Endothelial cell of umbilical vein (primary cell): ENCODE data around the gene IRF1. TPM values are rescaled to one million over a fixed set of nuclear protein-coding genes. Genes with fewer than 3 reads are reported as not detected.

Experiments
- BruUV-seq: library from RNA; stranded (reverse); fragments of 400-500 nt; replicated peaks from 2 replicates; lab custom pipeline; 2021; lab: Mats Ljungman, UMichigan
- CTCF ChIA-PET: fragments of 300-600, 350-600 bp; sonication (Branson Sonifier 250); formaldehyde crosslinking; loops from one replicate; lab custom pipeline; 2021; ENCODE audit warnings: antibody characterized with exemption, inconsistent platforms; lab: Charles Lee
- POLR2A ChIA-PET: fragments of 300-600, 350-600 bp; sonication (Branson Sonifier 250); formaldehyde crosslinking; loops from one replicate; lab custom pipeline; 2021; ENCODE audit warnings: antibody characterized with exemption, inconsistent platforms; lab: Charles Lee
- DNase-seq: peaks from one replicate; pipeline ENCODE4 v3.0.0-alpha.2; 2011; ENCODE audit warnings: low read depth, low spot score
- FAIRE-seq: peaks from 2 replicates; lab custom pipeline; 2011; peaks lifted over from hg19 to GRCh38; lab: Jason Lieb, UNC
- H2AFZ ChIP-seq: 2 replicates; pipeline ENCODE4 v1.6.0; 2012; ENCODE audit warnings: low read depth, low read length, control low read depth, inconsistent platforms
- H3K27ac ChIP-seq: 2 replicates; pipeline ENCODE4 v1.5.1; 2011; ENCODE audit warnings: low read depth, mild to moderate bottlenecking, control low read depth, low read length, moderate library complexity; ENCODE audit not compliant: insufficient read depth
- H3K27me3 ChIP-seq, 2 experiments: 2 replicates each; pipeline versions ENCODE4 v1.6.0 to v1.6.1; 2011; ENCODE audit warnings: low read length in 2 of 2, mixed read lengths in 1 of 2; ENCODE audit not compliant: control insufficient read depth in 2 of 2, insufficient read depth in 2 of 2
- H3K36me3 ChIP-seq, 2 experiments: 2 replicates in 1 of 2; 3 replicates in 1 of 2; pipeline ENCODE4 v1.5.1; 2011; ENCODE audit warnings: low read length in 2 of 2, mild to moderate bottlenecking in 1 of 2, moderate library complexity in 1 of 2; ENCODE audit not compliant: control insufficient read depth in 2 of 2, insufficient read depth in 2 of 2; ENCODE audit errors: extremely low read depth in 1 of 2
- H3K4me1 ChIP-seq: 3 replicates; pipeline ENCODE4 v1.5.1; 2011; ENCODE audit warnings: mild to moderate bottlenecking, low read length; ENCODE audit not compliant: control insufficient read depth, insufficient read depth; ENCODE audit errors: extremely low read depth
- H3K4me2 ChIP-seq: 2 replicates; pipeline ENCODE4 v1.6.1; 2011; ENCODE audit warnings: low read length, control low read depth, mixed read lengths; ENCODE audit not compliant: insufficient read depth
- H3K4me3 ChIP-seq, 3 experiments: fragments of 200-600 bp in 1 of 3; sonication (generic), shearing (Covaris generic) in 1 of 3; replicated peaks in 1 of 3; 2 replicates each; pipeline ENCODE4 v1.5.1; 2011 to 2016; ENCODE audit warnings: control low read depth in 3 of 3, low read length in 3 of 3, mild to moderate bottlenecking in 2 of 3, inconsistent platforms in 1 of 3, low read depth in 1 of 3, moderate library complexity in 1 of 3; ENCODE audit not compliant: insufficient read depth in 1 of 3
- H3K79me2 ChIP-seq: 2 replicates; pipeline ENCODE4 v1.6.0; 2012; ENCODE audit warnings: low read length, inconsistent platforms; ENCODE audit not compliant: control insufficient read depth, insufficient read depth
- H3K9ac ChIP-seq: replicated peaks from 2 replicates; pipeline ENCODE3; 2011; ENCODE audit warnings: low read length, control low read depth; ENCODE audit not compliant: insufficient read depth; ENCODE audit errors: extremely low read depth
- H3K9me1 ChIP-seq: replicated peaks from 3 replicates; pipeline ENCODE4 v1.6.0; 2011; ENCODE audit warnings: mild to moderate bottlenecking, low read length; ENCODE audit not compliant: control insufficient read depth, insufficient read depth; ENCODE audit errors: extremely low read depth
- H3K9me3 ChIP-seq: replicated peaks from 2 replicates; pipeline ENCODE4 v1.5.1; 2012; ENCODE audit warnings: low read length, inconsistent platforms; ENCODE audit not compliant: control insufficient read depth, insufficient read depth
- H4K20me1 ChIP-seq: replicated peaks from 2 replicates; pipeline ENCODE3; 2011; ENCODE audit warnings: mild to moderate bottlenecking, low read length; ENCODE audit not compliant: control insufficient read depth, insufficient read depth; ENCODE audit errors: extremely low read depth
- EZH2 ChIP-seq: IDR thresholded peaks from 2 replicates; pipeline ENCODE4 v1.6.1; 2012; ENCODE audit warnings: borderline replicate concordance, low read depth, mild to moderate bottlenecking, moderate library complexity, low read length, inconsistent platforms; ENCODE audit not compliant: severe bottlenecking
- FOS ChIP-seq: IDR thresholded peaks from 2 replicates; pipeline ENCODE4 v1.6.1; 2011; ENCODE audit warnings: mild to moderate bottlenecking, low read length, moderate library complexity, borderline replicate concordance; ENCODE audit not compliant: insufficient read depth
- GATA2 ChIP-seq: IDR thresholded peaks from 2 replicates; pipeline ENCODE4 v1.7.0; 2011; ENCODE audit warnings: low read depth, mild to moderate bottlenecking, moderate library complexity, mixed read lengths, low read length; ENCODE audit not compliant: insufficient read length, insufficient read depth
- JUN ChIP-seq: IDR thresholded peaks from 2 replicates; pipeline ENCODE4 v1.6.1; 2011; ENCODE audit warnings: borderline replicate concordance, low read depth; ENCODE audit not compliant: insufficient read length, insufficient read depth
- MYC ChIP-seq: IDR thresholded peaks from one replicate; pipeline ENCODE4 v1.6.1; 2011; ENCODE audit warnings: mild to moderate bottlenecking, low read depth, low read length
- POLR2A ChIP-seq: IDR thresholded peaks from 2 replicates; pipeline ENCODE4 v1.6.1; 2012; ENCODE audit warnings: low read depth, mild to moderate bottlenecking, control low read depth, low read length
- POLR2AphosphoS5 ChIP-seq: IDR thresholded peaks from 2 replicates; pipeline ENCODE4 v1.6.1; 2012; ENCODE audit warnings: low read depth, mild to moderate bottlenecking, control low read depth, low read length, moderate library complexity; ENCODE audit not compliant: insufficient read depth
- dilution Hi-C: fragments of 300-500 bp; cut with MboI; formaldehyde crosslinking; loops from one replicate; pipeline ENCODE4 v1.15.0; 2019; ENCODE audit warnings: low sequenced_read_pairs; ENCODE audit not compliant: extremely low pct_ligation_motif_present
- intact Hi-C: fragments of 100-400 bp; cut with micrococcal nuclease; formaldehyde crosslinking; loops from one replicate; pipeline ENCODE4 v1.10.0; 2022
- polyA plus RNA-seq, 4 experiments: library from polyadenylated mRNA; depleted of rRNA in 3 of 4; stranded (reverse) in 3 of 4; unstranded in 1 of 4; fragments of >200 nt; gene quantifications; 2 replicates each; pipeline versions ENCODE4 v1.2.1 to v1.2.3, GENCODE V29; 2011 to 2012; ENCODE audit warnings: missing spikeins in 1 of 4
- total RNA-seq: library from RNA; stranded (reverse); gene quantifications from 2 replicates; pipeline ENCODE4 v1.2.3, GENCODE V29; 2021
- TF ChIP-seq, protein P1 (sequence below): IDR thresholded peaks from 2 replicates; pipeline ENCODE4 v1.6.1; 2011; ENCODE audit not compliant: insufficient read depth, insufficient read length

IRF1 gene
- total and polyA plus RNA-seq, 2 donors (not counting 3 experiments of a cell fraction or from before 2014, with no cell fraction given), result 12.3 to 28.0 TPM

DNA sequence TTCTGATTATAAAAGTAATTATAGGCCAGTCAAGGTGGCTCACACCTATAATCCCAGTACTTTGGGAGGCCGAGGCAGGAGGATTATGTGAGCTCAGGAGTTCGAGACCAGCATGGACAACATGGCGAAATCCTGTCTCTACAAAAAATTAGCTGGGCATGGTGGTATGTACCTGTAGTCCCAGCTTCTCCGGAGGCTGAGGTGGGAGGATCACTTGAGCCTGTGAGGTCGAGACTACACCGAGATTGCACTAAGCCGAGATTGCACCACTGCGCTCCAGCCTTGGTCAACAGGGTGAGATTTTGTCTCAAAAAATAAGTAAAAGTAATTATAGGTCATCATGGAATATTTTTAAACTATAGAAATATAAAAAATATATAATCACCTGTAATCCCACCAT lies 18.1 kb downstream of the IRF1 start:
- Histone ChIP-seq H3K36me3 (no peaks in the 10 kb centered on the region), H3K4me1 (peaks cover 17% of the 10 kb centered on the region), H2AFZ (no peak overlapping the region), H3K9me1 (no peaks in the 10 kb centered on the region), H3K27me3 (no peaks in the 10 kb centered on the region), H3K27ac (no peak overlapping the region), H3K79me2 (no peaks in the 10 kb centered on the region), H3K4me3 (no peak overlapping the region), H3K9ac (no peak overlapping the region), H3K4me2 (no peak overlapping the region), H4K20me1 (no peaks in the 10 kb centered on the region), H3K9me3 (no peaks in the 10 kb centered on the region)
- POLR2A ChIA-PET, result no interaction called here
- BruUV-seq, result no TSS peak
- CTCF ChIA-PET, result interaction anchor here (0.9 to 1.4 kb wide), 3 partner anchors 17 to 52 kb away, joined by 3 to 5 read pairs (median 3); no protein-coding TSS in a partner anchor
- dilution Hi-C loops (no loop called here), intact Hi-C loops (no loop called here)
- TF ChIP-seq POLR2AphosphoS5, result no peak
- no peak for TF ChIP-seq POLR2A
- no peak for TF ChIP-seq MYC
- TF ChIP-seq EZH2, result no peak
- no peak for TF ChIP-seq GATA2
- TF ChIP-seq JUN, result no peak
- FAIRE-seq, result no peak
- no peak for DNase-seq

GRCh38 chr5:132471944-132472343 lies 18.6 kb downstream of the IRF1 start:
- Histone ChIP-seq H3K27me3 (no peaks in the 10 kb centered on the region), H3K9me1 (no peaks in the 10 kb centered on the region), H3K79me2 (no peaks in the 10 kb centered on the region), H3K4me2 (no peak overlapping the region), H3K36me3 (no peaks in the 10 kb centered on the region), H2AFZ (no peak overlapping the region), H3K9me3 (no peaks in the 10 kb centered on the region), H3K27ac (no peak overlapping the region), H3K4me1 (peaks cover 18% of the 10 kb centered on the region), H4K20me1 (no peaks in the 10 kb centered on the region), H3K4me3 (no peak overlapping the region), H3K9ac (no peak overlapping the region)
- BruUV-seq, result no TSS peak
- ChIA-PET POLR2A (no interaction called here), CTCF (interaction anchor here (0.8 to 1.4 kb wide), 6 partner anchors 9 to 51 kb away, joined by 3 to 5 read pairs (median 4); no protein-coding TSS in a partner anchor)
- DNase-seq (no peak), FAIRE-seq (no peak)
- TF ChIP-seq GATA2 (no peak), POLR2A (no peak), JUN (no peak), POLR2AphosphoS5 (no peak), EZH2 (no peak), MYC (no peak), FOS (no peak)
- TF ChIP-seq, protein P1, sequence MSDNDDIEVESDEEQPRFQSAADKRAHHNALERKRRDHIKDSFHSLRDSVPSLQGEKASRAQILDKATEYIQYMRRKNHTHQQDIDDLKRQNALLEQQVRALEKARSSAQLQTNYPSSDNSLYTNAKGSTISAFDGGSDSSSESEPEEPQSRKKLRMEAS, result no peak
- intact Hi-C loops (no loop called here), dilution Hi-C loops (no loop called here)
